ENCODE measurements around the gene TCF25.

GRCh38 chr16:89892635-89893034 is 19.2 kb downstream of the TCF25 start:
- TF ChIP-seq CTCF (IDR thresholded peaks at IDR 0.05 in 8 of 11, conservative IDR thresholded peaks at IDR 0.05 in 3 of 11) (no peak), POLR2AphosphoS5 (IDR thresholded peaks at IDR 0.05) (no peak), POLR2A (IDR thresholded peaks at IDR 0.05) (no peak)

Measured in spleen (tissue), 7 donors.